ENCODE data around the gene NACC2.
A peak's percentile ranks its signal among the peaks of the same experiment; 100 is the strongest.
"Not testable (repeated sequence)": the region's sequence is repeated elsewhere in the genome, so short reads cannot be mapped to it uniquely, and the experiment has no call there.

NACC2 gene

GRCh38 chr9:135975834-135976233 lies 119.3 kb downstream of the NACC2 start:
- DNase-seq (ENCODE audit: low spot score): no peak

- DNase-seq (ENCODE audit: low spot score): no peak
Measured at GRCh38 chr9:135974220-135974573, 120.9 kb downstream of the NACC2 start.

GRCh38 chr9:135973277-135974219 lies 121.5 kb downstream of the NACC2 start:
- DNase-seq (ENCODE audit: low spot score): no peak

GRCh38 chr9:135971892-135972291 lies 123.2 kb downstream of the NACC2 start:
- no peak for DNase-seq (ENCODE audit: low spot score)

GRCh38 chr9:135971111-135971766 lies 123.8 kb downstream of the NACC2 start:
- no peak for DNase-seq (ENCODE audit: low spot score)

DNA sequence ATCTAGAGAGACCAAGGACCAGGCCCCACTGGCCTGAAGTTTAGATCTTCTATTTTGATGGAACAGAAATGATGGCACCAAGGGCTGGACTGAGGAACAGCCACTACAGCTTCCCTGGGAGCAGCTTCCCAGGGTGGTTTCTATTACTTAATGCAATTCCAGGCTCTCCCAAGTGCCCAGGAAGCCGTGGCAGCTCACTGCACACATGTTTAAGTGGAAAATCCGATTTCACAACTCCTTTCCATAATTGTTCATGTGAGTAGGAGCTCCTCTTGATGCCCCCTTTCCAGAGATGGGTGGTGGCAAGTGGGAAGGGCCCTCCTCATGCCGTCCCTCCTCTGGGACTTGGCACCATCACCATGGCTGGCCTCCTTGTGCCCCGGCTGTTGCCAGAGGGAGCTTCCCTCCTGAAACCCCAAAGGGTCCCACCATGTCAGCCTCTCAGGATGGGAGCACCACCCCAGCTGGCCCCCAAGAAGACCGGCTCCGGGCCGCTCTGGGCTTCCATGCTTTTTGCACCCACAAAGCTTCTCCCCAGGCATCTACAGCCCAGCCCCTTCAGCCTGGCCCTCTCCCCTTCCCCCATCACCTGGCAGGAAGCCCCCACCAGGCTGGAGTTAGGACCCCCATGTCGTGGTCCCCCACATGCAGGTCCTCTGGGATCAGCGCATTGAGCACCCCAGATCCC lies 124.8 kb downstream of the NACC2 start:
- DNase-seq (ENCODE audit: low spot score): no peak

GRCh38 chr9:135969064-135969683 lies 125.9 kb downstream of the NACC2 start:
- no peak for DNase-seq (ENCODE audit: low spot score)

DNA sequence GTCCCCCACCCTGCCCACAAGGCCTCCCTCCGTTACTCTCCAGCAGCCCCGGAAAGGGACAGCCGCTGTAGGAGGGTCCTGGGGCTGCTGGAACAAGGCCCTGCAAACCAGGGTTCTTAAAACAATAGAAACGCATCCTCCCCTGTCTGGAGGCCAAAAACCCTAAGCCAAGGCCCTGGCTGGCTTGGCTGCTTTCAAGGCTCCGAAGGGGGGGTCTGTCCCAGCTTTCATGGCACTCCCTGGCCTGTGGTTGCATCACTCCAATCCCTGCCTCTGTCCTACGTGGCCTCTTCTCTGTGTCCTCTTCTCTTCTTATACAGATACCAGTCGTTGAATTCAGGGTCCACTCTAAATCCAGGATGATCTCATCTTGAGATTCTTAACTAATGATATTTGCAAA lies 126.5 kb downstream of the NACC2 start:
- DNase-seq (ENCODE audit: low spot score): no peak

DNA sequence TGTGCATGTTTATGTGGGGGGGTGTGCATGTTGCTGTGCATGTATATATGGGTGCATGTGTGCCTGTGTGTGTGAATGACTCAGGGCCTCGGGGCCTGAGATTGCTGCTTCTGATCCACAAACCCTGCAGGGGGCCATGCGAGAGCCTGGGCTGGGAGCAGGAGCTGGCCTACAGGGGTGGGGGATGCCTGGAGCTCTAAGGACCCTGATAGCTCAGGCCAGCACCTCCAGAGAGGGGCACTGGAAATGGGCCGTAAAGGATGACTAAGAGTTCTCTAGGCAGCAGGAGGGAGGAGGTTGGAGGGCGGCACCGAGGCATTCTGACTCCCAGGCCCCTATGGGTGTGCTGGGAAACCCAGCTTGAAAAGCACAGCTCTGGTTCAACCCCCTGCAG lies 127.0 kb downstream of the NACC2 start:
- no peak for DNase-seq (ENCODE audit: low spot score)

DNA sequence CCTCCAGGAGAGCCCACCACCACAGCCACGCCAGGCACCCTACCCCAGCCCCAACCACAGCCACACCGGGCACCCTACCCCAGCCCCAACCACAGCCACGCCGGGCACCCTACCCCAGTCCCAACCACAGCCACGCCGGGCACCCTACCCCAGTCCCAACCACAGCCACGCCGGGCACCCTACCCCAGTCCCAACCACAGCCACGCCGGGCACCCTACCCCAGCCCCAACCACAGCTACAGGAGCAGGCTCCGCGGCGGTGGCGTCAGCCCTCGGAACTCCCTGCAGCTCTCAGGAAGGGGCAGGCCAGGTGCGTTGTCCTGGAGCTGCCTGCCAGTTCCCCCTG lies 128.2 kb downstream of the NACC2 start:
- not testable (repeated sequence) for DNase-seq (ENCODE audit: low spot score)

- no peak for DNase-seq (ENCODE audit: low spot score)
Measured at GRCh38 chr9:135965124-135965756, 129.8 kb downstream of the NACC2 start.

DNA sequence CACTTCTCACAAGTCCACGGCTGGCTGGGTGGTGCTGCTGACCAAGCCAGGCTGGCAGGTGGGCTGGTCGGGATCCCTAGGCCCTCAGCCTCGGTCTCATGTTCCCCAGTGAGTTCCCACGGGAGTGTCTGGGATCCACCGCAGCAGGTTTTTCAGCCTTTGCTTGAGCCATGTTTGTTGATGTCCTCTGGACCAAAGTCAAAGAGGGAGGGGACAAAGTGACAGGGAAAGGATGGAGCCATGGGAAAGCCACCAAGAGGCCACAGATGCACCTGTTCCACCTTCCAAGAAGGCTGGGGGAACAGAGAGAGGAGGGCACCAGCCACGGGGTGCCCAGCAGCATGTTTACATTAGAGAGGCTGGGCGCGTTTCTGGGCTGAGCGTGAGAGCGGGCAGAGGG lies 131.2 kb downstream of the NACC2 start:
- DNase-seq (ENCODE audit: low spot score): no peak

- no peak for DNase-seq (ENCODE audit: low spot score)
Measured at GRCh38 chr9:135963338-135963737, 131.8 kb downstream of the NACC2 start.

GRCh38 chr9:135962696-135963307 lies 132.3 kb downstream of the NACC2 start:
- no peak for DNase-seq (ENCODE audit: low spot score)

DNA sequence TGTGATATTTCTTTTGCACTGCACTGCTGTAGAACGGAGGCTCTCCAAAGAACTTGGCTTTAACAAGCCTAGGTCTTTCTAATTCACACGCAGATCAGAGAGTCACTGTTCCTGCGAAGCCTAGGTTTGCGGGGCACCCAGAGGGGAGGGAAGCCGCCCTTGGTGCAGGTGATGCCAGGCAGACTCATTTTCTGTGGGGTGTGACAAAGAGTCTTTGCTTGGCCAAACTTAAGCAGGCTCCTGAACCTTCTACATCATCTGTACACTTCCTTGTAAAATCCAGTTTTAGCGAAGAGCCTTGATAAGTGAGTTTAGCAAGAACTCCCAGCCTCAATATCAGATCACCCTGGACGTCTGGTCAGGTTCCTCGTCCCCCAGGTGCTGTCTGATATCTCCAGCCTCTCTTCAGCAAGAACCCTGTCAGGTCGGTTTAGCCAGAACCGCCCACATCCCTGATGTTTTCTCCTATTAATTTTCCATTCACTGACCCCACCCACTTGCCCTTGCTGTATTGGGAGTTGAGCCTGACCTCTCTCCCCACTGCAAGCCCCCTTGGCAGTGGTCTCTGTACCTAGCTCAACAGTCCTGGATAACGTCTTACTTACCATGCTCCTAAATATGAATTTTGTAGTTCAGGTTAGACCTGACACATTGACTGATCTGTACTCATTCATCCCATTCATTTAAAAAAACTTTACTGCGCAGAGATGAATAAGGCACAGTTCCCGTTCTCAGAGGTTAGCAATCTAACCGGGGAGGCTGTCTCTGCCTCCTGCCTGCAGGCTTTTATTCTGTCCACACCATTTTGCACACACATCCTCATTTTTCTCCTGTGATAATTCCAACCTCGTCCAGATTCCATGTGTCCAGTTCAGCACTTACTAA lies 133.0 kb downstream of the NACC2 start:
- DNase-seq (ENCODE audit: low spot score): no peak

DNA sequence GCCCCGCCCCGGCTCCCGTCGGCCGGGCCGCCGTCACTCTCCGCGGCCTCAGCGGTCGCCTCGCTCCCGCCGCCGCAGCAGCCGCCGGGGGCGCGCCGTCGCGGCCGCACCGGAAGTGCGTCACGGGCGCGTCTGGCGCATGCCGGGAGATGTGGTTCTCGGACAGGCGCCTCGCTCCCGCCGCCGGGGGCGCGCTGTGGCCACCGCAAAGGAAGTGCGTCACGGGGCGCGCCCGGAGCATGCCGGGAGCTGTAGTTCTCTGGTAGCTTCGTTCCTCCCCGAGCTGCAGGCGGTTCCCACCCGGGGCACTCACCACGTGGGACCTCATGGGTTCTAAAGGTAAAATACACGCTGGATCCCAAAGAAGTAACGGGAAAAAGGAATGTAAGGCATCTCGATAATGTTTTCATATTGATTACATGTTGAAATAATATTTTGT lies 133.8 kb downstream of the NACC2 start, which contains the start of gene UBAC1:
UBAC1 (minus strand) TSS at position 97 of the 439 bp plus-strand sequence. CDS start 211 bp downstream, outside the sequence.
- DNase-seq (ENCODE audit: low spot score): peak; percentile 99

DNA sequence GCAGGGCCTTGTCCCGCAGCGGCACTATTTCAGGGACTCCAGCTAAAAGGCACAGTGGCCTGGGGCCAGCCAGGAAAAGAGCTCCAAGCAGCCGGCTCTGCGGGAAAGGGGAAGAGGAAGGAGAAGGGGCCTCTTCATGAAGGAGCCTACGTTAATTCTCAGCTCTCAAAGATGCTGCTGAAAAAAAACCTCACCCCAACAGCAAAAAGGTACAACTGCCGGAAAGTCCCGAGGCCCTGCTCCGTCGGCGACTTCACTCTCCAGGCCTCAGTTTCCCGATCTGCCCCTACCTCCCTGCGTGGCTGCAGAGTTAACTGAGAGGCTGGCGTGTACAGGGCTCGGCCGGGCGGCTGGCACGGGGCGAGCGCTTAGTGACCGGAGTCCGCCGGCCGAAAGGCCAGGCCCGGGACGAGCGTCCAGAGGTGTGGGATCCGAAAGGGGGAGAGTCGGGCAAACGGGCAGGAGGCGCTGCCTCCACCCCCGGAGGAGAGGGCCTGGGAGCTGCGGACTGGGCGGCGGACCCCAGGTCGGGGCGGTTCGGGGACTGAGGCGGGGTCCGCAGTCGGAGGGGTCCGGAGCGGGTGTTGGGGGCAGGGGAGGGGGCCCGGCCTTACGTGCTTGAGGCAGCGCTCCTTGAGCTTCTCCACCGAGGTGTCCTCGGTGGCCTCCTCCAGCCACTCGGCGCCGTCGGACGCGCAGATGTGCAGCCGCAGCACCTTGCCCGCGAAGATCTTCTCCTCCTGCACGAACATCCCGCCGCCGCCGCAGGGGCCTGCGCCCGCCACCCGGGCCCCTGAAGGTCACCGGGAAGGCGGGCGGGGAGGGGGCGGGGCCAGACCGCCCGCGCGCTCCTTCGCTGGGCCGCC lies 134.4 kb downstream of the NACC2 start:
- DNase-seq (ENCODE audit: low spot score): peak; percentile 62

DNA sequence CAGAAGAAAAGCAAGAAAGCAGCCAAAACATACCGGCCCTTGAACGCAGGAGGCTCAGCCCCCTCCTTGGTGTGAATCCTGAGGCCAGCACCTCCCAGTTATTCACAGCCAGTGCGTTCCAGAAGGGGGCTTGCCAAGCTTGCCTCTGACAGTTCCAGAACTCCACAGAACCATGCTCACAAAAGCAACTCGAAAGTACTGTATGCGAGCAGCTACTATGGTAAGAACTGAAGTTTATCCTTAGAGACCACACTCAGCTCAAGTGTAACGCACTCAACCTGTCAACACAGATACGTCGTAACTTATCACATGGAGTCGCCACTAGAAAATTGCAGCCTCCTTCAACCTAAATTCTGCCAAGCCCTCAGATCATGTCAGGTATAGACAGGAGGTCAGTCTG lies 135.3 kb downstream of the NACC2 start:
- DNase-seq (ENCODE audit: low spot score): no peak

DNA sequence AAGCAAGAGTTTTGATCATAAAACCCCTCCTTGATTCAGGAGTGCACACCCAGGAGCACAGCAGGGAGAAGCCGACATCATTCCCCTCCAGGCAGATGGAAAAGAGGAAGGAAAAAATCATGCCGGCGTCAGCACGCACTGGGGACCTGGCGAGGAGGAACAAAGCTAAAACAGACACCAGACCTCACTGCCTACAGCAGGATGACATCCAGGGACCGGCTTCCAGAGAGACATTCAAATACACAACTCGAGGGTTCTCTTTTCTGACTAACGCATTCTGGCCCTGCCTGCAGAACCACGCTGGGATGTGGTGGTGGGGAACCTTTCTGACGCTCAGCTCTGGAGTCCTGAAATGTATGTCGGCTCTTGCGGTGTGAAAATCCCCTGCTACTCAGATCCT lies 136.6 kb downstream of the NACC2 start:
- no peak for DNase-seq (ENCODE audit: low spot score)
